HG03558 (cell line): Measurements from ENCODE around the gene SNAPC4.

Experiments used
- ATAC-seq: cut with Tn5 transposase; IDR thresholded peaks from one replicate; pipeline ENCODE4 v1.9.1; 2021; ENCODE audit warnings: moderate number of reproducible peaks; ENCODE audit not compliant: unreplicated experiment; ENCODE audit errors: extremely low read depth

The SNAPC4 gene

GRCh38 chr9:136395020-136395340, 5.0 kb downstream of the SNAPC4 start:
- no peak for ATAC-seq

- no peak for ATAC-seq
Observed at GRCh38 chr9:136394312-136395019, 5.5 kb downstream of the SNAPC4 start.

GRCh38 chr9:136393531-136393930, 6.4 kb downstream of the SNAPC4 start:
- ATAC-seq: no peak

GRCh38 chr9:136392538-136393449, 7.2 kb downstream of the SNAPC4 start:
- ATAC-seq: no peak

GRCh38 chr9:136391737-136392537, 8.0 kb downstream of the SNAPC4 start:
- ATAC-seq: no peak

- ATAC-seq: no peak
Observed at GRCh38 chr9:136389396-136389795, 10.6 kb downstream of the SNAPC4 start.

GRCh38 chr9:136387217-136387616, 12.8 kb downstream of the SNAPC4 start:
- no peak for ATAC-seq

- no peak for ATAC-seq
Observed at GRCh38 chr9:136386018-136386417, 14.0 kb downstream of the SNAPC4 start.

- no peak for ATAC-seq
Observed at GRCh38 chr9:136385015-136385414, 15.0 kb downstream of the SNAPC4 start.

- no peak for ATAC-seq
Observed at GRCh38 chr9:136383436-136383835, 16.5 kb downstream of the SNAPC4 start.

- no peak for ATAC-seq
Observed at GRCh38 chr9:136381966-136382513, 17.9 kb downstream of the SNAPC4 start.

- no peak for ATAC-seq
Observed at GRCh38 chr9:136381311-136381710, 18.7 kb downstream of the SNAPC4 start.

GRCh38 chr9:136380381-136380780, 19.6 kb downstream of the SNAPC4 start:
- ATAC-seq: no peak

- ATAC-seq: no peak
Observed at GRCh38 chr9:136379891-136380290, 20.1 kb downstream of the SNAPC4 start.

GRCh38 chr9:136379401-136379800, 20.6 kb downstream of the SNAPC4 start:
- no peak for ATAC-seq

- ATAC-seq: no peak
Observed at GRCh38 chr9:136379003-136379287, 21.0 kb downstream of the SNAPC4 start.

GRCh38 chr9:136378170-136379002, 21.6 kb downstream of the SNAPC4 start:
- ATAC-seq: no peak

GRCh38 chr9:136377341-136378169, 22.4 kb downstream of the SNAPC4 start:
- ATAC-seq: no peak

GRCh38 chr9:136376457-136376856, 23.5 kb downstream of the SNAPC4 start:
- ATAC-seq: no peak
